Measurements from ENCODE around the gene PNKD. TPM values are rescaled to one million over a fixed set of nuclear protein-coding genes. Genes with fewer than 3 reads are reported as not detected.
A peak's percentile ranks its signal among the peaks of the same experiment; 100 is the strongest.
"Not testable (repeated sequence)": the region's sequence is repeated elsewhere in the genome, so short reads cannot be mapped to it uniquely, and the experiment has no call there.

Gene PNKD
- total RNA-seq, 1 donor: 53.3 TPM

DNA sequence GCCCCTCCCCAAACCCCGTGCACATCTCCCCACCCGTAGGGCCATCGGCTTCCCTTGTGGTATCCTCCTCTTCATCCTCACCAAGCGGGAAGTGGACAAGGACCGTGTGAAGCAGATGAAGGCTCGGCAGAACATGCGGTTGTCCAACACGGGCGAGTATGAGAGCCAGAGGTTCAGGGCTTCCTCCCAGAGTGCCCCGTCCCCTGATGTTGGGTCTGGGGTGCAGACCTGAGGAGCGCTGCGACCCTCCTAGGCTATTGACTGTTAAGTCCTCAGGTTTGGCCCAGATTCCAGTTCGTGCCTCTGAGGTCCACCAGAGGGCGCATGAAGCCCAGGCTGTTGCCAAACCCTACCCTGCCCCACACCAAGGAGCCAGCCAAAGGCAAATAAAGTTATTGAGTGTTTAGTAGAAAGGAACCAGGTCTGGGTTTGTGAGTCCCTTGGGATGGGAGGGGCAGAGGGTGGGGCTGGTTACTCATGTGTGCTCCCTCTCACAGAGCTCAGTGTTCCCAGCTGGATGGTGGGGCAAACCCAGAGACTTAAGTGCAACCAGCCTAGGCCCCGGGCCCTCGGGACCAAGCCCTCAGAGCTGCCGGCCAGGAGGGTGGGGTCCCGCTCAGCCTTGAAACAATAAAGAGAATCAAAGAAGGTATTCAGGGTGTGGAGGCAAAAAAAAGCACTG is 2.4 kb downstream of the PNKD start:
- DNase-seq (ENCODE audit: low read depth in 2 of 3, low spot score in 2 of 3): peak; percentile 61 to 87 (median 82)

DNA sequence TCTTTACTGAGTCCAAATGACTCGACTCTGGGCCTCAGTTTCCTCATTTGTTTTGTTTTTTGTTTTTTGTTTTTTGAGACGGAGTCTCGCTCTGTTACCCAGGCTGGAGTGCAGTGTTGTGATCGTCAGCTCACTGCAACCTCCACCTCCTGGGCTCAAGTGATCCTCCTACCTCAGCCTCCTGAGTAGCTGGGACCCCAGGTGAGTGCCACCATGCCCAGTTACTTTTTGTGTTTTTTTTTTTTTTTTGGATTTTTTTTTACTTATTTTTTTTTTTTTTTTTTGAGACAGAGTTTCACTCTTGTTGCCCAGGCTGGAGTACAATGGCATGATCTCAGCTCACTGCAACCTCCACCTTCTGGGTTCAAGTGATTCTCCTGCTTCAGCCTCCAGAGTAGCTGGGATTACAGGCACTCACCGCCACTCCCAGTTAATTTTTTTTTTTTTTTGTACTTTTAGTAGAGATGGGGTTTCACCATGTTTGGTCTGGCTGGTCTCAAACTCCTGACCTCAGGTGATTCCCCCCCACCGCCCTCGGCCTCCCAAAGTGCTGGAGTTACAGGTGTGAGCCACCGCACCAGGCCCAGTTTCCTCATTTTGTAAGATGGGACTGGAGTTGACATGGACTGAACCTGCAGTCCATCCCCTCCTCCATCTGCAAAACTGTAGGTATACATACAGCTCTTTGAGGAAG is 3.0 kb downstream of the PNKD start:
- not testable (repeated sequence) for DNase-seq (ENCODE audit: low read depth in 2 of 3, low spot score in 2 of 3)

DNA sequence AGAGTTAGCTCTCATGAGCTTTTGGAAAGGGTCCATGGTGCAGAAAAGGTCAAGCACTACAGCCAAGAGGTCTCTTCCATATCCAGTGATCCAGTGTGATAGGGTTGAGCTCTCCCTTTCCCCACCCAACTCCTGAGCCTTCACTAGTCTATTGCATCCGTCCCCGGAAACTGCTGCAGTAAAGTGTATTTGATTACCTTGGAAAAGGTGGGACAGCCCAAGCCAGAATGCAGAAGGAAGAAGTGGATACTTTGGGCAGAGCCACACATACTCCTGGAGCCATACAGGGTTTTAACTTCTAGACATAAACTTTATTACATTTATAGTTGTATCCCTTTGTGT is 3.6 kb downstream of the PNKD start:
- DNase-seq (ENCODE audit: low read depth in 2 of 3, low spot score in 2 of 3): no peak

DNA sequence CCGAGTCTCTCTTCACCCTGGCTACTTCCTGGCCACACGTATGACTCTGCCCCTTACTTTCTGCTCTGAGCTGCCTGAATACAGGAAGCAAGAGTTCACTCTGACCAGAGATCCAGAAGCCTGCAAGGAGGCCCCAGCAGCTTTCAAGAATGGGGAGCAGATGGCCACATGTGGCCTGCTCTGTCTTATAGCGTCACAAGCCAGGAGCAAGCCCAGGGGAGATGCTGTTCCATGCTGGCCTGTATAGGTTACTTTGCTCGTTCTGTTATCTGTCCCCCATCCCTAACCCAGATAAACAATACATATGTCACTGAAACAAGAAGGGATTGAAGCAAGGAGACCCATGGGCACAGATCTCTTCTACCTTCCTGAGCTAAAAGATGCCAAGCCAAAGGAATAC is 4.3 kb downstream of the PNKD start:
- DNase-seq (ENCODE audit: low read depth in 2 of 3, low spot score in 2 of 3): no peak

DNA sequence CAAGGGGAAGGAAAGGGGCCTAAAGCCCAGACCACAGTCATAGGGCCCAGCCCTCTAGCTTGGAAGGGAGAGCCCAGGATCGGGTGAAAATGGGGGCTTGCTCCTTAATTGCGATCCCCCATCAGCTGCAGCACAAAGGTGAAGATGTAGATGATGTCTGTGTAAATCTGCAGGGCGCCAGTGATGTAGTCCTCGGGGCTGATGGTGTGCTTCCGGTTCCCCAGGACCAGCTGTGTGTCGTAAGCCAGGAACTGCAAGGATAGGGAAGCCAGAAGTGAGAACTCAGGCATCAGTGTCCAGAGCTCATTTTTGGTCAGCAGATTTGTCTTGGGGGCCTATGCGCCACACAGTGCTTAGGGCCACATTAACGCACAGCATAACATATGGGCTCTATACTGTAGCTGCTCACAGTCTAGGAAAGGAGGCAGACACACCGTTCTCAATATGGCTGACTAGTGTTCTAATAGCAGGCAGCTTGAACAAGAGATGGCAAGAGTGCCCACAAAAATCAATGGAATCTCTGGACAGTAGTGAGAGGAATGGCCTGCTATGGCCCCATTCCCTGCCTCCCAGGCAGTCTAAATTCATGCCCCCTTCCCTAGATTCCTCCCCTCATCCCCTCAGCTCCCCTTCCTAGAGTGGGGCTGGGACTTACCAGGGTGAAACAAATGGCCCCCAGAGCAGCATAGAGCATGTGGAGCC is 5.2 kb downstream of the PNKD start:
- DNase-seq (ENCODE audit: low read depth in 2 of 3, low spot score in 2 of 3): no peak

DNA sequence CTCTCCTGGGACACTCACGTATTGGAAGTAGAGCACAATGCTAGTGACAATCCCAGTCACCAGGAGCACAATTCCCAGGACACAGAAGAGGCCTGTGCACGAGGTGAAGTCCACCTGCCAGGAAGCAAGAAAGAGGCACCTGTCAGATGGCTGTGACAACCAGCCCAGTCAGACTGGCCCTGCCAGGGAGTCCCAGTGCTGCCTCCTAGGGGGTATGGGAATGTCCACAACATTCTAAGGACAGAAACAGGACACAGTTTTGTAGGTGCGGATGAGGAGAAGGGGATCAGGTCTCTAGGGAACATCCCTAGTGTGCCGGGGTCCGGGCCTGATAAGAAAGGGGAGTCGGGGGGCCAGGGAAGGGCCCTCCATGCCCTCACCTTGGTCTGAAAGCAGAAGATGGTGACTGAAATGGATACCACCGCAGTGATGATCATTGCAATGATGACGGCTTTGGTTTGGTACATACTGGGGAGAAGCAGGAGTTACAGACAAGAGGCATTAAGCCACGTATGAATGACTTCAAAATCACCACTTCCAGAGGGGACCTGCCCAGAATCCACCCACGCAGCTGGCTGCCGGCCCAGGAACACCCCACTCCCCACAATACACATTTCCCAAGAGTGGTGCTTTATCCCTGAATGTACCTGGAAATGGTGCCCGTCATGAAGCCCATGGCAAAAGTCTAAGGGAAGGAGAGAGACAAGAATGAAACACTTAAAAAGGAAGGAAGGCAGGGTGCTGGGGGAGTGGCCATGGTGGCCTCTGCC is 6.9 kb downstream of the PNKD start:
- DNase-seq (ENCODE audit: low read depth in 2 of 3, low spot score in 2 of 3): no peak

DNA sequence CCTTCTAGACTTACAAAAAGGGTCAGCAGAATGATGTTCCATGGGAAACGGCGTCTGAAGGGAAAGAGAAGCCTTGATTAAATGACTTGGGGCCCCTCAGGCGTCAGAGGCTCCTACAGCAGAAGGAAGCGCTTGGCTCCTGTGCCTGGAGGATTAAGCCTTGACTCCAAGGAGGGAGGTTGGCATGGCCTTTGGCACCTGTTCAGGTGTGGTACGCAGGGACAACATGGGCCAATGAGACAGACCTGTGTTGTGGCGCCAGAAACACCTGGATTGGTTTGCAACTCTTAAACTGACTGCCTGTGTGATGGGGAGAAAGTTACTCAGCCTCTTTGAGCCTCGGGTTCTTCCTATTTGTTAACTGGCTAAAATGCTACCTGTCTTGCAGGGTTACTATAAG is 7.6 kb downstream of the PNKD start:
- no peak for DNase-seq (ENCODE audit: low read depth in 2 of 3, low spot score in 2 of 3)

DNA sequence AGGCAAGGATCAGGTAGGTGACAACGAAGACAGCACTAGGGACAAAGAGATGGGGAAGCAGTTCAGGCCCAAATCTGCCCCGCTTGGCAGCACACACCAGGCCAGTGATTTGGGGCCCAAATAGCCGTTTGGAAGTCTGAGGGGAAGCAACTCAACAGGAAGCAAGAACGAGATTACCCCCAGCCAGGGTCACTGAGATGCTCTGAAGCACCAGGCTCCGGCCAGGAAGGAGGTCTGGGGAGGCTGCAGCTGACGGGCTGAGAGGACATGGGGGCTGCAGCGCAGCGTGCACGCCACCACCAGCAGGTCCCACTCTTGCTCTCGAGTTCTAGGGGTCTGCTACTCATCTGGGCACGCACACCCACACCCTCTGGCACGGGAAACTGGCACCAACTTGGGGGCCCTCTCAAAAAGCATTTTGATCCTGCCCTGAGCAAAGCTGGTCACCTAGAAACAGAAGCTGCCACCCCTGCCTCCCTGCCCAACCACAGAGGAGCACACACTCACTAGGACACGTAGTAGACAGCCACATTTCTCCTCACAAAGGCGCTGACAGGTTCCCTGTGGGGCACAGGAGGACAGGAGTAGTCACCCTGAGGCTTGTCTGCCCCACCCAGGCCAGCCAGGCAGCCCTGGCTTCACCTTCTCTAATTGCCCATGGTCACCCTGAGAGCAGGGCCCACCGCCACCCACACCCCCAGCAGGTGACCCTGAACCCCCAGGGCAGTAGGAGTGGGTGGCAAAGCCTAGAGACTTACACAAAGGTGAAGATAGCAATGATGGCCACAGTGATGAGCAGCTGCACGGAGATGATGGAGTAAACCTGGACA is 8.4 kb downstream of the PNKD start:
- DNase-seq (ENCODE audit: low read depth in 2 of 3, low spot score in 2 of 3): no peak

DNA sequence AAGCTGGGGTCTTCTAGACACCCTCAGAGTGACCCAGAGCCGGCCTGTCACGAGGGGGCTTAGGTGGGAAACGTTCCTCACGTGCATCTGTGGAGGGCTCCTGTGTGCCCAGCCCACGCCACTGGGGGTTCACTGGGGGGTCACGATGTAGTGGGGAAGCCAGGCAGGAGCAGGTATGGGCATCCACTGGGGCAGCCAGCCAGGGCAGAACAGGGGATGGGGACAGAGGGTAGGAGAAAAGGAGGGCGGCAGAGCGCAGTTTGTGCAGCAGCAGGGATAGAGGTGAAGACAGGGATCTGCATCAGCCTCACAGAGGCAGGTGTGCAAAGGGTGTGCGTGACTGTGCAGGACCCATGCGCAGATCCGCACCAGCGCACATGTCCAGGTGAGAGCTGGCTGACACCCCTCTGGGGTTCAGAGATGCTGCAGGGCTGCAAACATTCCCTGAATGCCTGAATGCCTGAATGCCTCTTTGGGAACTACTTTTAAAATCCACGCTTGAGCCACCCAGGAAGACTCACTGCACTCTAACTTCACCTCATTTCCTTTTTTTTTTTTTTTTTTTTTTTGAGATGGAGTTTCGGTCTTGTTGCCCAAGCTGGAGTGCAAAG is 10.0 kb downstream of the PNKD start:
- no peak for DNase-seq (ENCODE audit: low read depth in 2 of 3, low spot score in 2 of 3)

DNA sequence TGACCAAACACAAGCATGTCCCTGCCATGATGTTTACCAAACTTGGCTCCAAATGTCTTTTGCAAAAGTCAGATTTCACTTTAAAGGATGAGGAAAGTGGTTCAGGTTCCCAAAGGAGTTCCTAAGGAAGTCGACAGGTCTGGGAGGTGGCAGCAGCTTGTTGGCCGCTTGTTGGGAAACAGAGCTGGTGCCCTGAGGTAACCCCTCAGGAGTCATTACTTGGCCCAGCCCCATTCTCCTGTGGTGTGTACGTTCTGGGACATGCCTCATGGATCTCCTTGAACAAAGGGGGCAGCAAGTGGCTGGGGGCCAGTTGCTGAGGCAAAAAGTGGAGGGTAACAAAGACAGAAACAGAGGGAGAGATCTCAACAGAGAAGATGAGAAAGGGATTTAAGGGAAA is 11.1 kb downstream of the PNKD start:
- no peak for DNase-seq (ENCODE audit: low read depth in 2 of 3, low spot score in 2 of 3)

DNA sequence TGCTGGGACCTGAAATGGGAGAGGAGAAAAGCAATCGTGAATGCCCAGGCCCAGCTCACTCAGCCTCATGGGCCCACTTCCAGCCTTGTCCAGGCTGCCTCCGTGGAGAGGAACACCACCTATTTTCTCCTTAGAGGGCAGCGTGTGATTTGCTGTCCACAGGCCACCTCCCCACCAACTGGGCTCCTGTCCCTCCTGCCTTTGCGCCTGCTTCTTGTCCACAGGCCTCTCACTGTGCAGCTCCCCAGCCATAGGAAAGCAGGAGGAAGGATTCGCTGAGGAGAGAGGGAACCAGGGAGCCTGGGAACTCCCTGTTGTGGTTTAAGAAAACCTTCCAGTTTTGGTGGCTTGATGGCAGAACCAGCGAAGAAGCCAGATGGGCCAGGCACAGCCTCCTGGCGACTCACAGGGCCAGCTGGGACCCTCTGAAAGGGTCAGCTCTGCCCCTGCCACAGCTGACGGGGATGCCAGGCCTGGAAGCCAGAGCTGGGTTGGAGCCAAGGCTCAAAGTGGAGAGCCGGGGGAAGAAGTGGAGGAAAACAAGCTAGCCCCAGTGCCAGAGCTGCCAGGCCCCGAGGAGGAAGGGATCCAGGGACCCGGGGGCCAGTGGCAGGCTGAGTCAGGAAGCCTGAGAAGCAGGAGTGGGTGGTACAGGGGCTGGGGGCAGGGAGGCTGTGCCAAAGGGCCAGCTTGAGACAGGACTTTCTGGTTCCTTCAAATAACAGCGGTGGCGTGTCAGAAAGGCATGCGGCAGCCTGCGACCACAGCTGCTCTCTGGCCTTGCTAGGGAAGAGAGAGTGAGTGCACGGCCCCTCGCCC is 12.1 kb downstream of the PNKD start:
- DNase-seq (ENCODE audit: low read depth in 2 of 3, low spot score in 2 of 3): no peak

DNA sequence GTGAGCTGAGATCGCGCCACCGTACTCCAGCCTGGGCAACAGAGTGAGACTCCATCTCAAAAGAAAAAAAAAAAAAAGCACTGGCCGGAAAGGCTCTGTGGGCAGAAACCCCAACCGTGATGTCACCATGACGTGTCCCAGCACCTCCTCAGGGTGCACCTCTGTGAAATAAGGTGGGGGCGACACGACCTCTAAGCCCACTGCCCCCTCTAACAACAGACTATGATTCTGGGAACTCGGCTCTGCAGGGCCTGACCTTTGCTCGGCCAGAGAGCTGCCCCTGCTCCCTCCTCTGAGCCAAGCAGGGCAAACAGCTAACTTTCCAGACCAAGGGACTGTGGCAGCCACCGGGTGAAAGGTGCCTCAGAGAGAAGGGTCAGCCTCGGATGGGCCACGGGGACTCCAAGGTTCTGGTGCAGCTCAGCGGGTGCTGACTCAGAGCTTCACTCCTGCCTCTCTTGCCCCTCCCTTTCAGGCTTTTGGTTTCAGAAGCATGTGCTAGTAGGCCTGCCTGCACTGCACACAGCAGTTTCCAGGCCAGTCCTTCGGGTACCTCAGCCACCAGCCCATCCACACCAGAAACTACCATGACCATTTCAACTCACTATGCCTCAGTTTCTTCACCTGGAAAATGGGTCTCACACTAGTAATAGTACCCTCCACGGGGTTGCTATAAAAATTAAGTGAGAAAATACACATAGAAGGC is 13.9 kb downstream of the PNKD start:
- DNase-seq (ENCODE audit: low read depth in 2 of 3, low spot score in 2 of 3): no peak

DNA sequence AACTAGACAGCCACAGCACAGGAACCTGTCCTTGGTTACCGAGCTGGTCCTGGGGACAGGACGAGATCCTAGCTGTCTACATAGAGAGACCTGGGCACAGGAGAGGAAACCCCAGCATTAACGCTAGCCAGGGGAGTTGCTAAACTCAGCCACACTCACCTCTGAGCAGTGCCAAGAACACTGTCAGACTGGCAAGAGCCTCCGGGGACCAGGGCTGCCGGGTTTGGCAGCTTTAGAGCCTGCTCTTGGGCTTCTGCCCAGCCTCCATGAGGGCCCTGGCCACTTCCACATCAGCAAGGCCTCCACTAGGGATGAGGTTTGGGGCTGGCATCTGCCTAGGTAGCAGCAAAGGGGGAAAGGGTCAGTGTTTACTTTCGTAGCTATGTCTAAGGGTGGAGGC is 15.3 kb downstream of the PNKD start:
- no peak for DNase-seq (ENCODE audit: low read depth in 2 of 3, low spot score in 2 of 3)

DNA sequence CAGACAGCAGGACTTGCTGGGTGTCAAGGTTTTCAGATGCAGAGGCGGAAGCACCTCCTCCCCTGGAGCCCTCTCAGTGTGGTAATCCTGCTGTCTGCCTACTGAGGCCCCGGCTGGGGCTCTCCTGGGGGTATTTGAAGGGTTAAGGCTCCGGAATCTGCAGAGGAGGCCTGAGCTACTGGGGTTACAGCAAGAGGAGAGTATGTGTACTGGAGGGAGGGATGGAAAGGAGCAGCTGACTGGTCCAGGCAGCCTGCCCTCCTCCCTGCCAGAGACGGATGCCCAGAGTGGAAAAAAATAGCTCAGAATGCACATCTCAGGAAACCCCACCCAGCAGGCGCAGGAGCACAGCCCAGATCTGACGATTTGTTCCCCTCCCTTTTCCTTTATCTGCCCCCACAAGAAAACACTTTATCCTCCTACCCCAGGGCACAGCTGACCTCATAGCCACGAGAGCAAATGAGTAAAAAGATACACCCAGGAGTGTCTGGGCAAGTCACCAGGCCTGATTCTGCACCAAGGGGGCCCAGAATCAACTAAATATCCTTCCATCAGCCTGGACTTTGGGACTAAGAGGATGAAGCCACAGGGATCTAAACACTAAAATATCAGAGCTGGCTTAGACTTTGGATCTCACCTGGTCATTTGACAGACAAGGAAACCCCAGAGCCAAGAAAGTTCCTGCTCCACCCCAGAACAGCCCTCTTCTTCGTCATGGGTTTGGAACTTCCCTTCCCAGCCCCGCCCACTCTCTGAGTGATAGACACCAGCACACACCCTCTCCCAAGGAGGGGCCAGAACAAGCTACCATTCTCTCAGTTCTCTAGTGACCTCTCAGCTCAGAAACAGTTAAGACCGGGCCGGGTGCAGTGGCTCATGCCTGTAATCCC is 16.5 kb downstream of the PNKD start:
- peak; percentile 64 to 94 (median 93) for DNase-seq (ENCODE audit: low read depth in 2 of 3, low spot score in 2 of 3)

DNA sequence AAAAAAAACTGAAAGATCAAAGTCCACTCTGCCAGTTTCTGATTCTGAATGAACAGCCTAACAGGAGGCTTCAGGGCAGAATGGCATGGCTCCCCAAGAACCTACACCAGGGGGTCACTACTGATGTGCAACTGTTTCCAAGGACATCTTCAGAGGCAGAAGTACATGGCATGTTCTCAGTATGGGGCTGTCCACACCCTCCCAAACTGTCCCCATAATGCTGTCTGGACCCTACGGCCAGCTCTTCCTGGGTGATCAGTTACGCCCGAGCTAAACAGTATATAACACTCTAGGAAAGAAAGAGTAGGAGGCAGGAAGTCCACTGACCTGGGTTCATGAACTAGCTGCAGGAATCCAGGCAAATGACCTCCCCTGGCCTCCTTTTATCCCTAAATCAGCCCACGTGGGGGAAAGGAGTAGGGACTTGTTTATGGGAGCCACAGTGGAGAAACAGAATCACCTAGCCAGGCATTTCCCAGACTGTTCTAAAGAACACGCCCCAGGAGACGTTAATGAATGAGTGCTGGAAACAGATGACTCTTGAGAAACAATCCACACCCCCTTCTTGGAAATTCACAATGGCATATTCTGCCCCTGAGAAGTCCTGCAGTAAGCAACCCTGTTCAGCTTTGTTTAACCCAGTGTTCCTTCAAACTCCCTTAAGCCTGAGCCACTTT is 19.5 kb downstream of the PNKD start:
- DNase-seq (ENCODE audit: low read depth in 2 of 3, low spot score in 2 of 3): no peak

DNA sequence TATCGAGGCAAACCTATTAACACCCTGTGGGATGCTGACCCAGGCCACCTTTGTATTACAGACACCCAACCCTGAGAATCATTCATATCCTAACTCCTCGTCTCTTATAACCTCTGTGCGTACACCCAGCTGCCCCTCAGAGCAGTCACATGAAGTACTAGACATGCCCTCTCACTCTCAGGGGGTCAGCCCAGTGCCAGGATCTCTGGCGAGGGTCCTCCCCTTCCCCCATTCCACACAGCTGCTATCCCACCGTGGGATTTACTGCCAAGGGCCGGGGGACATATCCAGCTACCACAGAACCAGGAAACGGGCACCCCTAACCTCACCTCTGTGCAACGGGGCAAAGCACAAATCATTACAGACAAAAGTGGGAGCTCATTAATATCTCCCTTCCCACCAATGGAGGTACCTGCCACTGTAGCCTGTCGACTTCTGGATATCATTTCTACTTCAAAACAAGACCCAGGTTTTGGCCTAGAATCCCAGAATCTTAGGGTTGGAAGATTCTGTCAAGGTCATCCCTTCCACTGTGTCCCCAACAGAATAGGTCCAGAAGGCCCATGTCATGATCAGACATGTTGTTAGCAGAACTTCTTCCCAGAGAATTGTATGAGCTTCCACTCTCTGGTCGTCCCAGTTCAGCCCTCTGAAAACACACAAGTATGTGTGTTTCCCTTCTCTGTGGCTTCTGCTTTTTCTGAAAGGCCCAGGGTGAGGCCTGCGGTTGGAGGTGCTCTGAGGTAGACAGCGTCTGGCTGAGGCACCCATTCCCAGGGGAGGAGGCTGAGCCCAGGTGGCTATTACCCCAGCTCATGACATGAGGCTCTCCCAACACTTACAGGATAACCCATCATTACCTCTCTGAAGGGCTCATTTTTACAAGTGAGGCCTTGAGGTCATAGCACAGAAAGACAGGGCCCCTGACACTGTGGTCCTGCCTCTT is 20.3 kb downstream of the PNKD start:
- peak in 2 of 3 donors; percentile 55 to 69 for DNase-seq (ENCODE audit: low read depth in 2 of 3, low spot score in 2 of 3)
